Measurements from ENCODE around the gene ORC5.

- TF ChIP-seq CTCF (IDR thresholded peaks at IDR 0.05) (peak in 1 of 3 experiments; percentile 16), POLR2A (IDR thresholded peaks at IDR 0.05) (no peak), POLR2AphosphoS5 (IDR thresholded peaks at IDR 0.05; ENCODE audit: insufficient read depth in 1 of 2, low read depth in 1 of 2) (no peak)
Observed at GRCh38 chr7:104160375-104160774, 47.4 kb downstream of the ORC5 start.

Measured in vagina (tissue), 2 donors.